Activated CD4-positive, CD25-positive, alpha-beta regulatory T cell treated with anti-CD3 and anti-CD28 coated beads, Interleukin-2, amount 50 U/mL, for 72 hours (primary cell): ENCODE data around the gene DOCK2.

Source experiments
- DNase-seq: peaks from one replicate; pipeline ENCODE4 v3.0.0; 2021

DOCK2 gene

GRCh38 chr5:170006021-170006420 is 368.9 kb downstream of the DOCK2 start:
- no peak for DNase-seq

GRCh38 chr5:170008376-170008775 is 371.3 kb downstream of the DOCK2 start:
- no peak for DNase-seq

GRCh38 chr5:170010595-170010994 is 373.5 kb downstream of the DOCK2 start:
- no peak for DNase-seq

DNA sequence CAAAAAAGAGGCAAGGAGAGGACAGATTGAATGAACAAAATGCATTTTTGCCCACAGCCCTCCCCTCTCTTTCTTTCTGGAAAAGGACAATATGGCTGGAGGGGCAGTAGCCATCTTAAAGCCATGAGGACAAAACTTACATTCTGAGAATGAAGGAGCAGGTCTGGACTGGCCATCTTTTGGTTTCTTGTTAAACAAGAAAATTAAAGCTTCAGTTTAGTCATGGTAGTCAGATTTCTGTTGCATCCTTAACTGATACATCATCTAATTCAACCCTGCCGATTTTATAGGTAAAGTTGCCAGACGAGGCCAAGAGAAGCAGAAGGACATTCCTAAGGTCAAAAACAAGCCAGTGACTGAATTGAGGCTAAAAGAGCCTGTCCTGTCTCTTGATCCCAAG is 374.7 kb downstream of the DOCK2 start:
- DNase-seq: no peak

GRCh38 chr5:170012622-170013021 is 375.5 kb downstream of the DOCK2 start:
- no peak for DNase-seq

GRCh38 chr5:170020423-170020822 is 383.3 kb downstream of the DOCK2 start:
- no peak for DNase-seq

DNA sequence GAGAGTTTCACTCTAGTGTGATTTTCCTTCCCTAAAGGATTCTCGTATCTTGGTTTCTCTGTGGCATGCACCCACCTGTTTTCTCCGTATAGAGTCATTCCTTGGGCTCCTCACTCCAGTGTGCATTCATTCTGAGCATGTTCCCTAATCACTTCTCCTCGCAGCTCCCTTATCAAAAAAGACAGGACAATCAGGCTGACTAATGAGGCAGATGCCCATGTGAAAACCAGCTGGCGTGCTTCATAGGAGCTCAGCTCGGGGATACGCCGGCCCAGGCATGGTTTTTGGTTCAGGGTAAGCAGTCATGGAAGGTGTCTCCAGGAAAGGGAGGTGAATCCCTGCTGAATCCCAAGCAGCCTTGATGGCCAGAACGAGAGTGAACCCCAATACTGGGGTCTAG is 384.4 kb downstream of the DOCK2 start:
- DNase-seq: no peak

- DNase-seq: no peak
Observed at GRCh38 chr5:170025853-170026252, 388.8 kb downstream of the DOCK2 start.

- no peak for DNase-seq
Observed at GRCh38 chr5:170028124-170028523, 391.0 kb downstream of the DOCK2 start.

GRCh38 chr5:170034231-170034630 is 397.2 kb downstream of the DOCK2 start:
- DNase-seq: no peak

GRCh38 chr5:170038241-170038640 is 401.2 kb downstream of the DOCK2 start:
- DNase-seq: no peak

DNA sequence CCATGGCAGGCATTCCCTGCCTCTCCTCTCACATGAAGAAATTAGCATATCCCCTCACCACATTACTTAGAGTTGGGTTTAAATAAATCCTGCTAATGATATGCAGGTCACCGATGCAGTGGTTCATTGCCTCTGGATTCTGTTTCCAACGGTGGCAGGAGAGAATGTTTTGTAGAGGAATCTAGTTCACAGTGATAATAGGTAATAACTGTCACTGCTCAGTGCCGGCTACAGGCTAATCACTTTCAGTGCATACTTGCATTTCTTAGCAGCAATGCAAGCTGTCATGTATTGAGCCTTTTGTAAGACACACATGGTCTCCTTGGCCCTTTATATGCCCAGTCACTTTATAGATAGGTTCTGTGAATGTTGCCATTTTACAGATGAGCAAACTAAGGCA is 402.8 kb downstream of the DOCK2 start:
- no peak for DNase-seq

DNA sequence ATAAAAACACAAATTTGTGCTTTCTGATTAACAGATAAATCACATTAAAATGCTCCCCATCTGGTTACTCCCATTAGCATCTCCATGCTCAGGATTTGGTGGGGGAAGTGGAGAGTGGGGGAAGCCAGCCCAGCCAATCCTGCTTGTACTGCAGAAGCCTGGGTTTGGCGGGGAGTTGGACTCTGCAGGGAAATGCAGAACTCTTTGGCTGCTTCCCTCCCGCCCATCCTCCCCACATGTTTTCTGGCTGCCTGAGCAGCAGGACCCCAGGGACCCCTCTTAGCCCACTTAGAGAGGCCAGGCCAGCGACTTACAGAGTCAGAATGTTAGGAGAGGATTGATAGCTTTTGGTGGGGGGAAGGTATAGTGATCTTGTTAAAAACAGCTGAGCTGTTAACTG is 409.2 kb downstream of the DOCK2 start:
- DNase-seq: no peak

DNA sequence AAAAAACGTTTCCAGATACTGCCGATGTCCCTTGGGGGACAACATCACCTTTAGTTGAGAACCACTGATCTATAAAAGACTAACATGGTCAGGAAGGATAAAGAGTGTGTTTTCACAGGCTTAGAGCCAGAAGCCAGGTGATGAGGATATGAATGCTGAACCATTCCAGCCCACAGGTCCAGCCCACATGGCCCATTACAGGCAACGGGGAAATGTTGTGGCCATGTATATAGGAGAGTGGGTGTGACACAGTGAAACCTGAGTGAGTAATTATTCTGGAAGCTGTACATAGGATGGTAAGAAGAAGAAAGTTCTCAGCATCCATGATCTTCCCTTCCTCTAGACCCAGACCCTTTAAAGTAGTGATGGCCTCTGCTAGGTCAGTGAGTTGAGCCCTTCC is 412.6 kb downstream of the DOCK2 start:
- DNase-seq: no peak

DNA sequence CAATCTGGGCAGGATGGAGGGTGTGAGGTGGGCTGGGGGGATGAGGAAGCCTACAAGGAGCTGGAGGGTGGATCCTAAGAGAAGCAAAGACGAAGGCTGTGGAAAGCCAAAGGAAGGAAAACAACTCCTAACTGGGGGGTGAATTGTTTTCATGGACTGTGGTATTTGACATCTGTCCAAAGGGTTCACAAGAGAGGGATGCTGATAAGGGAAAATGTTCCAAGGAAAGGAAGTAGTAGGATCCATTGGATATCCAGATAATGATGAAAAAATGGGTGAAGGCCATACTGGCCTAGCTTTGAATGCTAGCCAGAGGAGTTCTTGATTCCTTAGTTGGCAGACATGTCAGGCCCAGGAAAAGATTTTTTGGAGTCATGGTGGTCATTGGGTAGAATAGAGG is 416.8 kb downstream of the DOCK2 start:
- DNase-seq: no peak

DNA sequence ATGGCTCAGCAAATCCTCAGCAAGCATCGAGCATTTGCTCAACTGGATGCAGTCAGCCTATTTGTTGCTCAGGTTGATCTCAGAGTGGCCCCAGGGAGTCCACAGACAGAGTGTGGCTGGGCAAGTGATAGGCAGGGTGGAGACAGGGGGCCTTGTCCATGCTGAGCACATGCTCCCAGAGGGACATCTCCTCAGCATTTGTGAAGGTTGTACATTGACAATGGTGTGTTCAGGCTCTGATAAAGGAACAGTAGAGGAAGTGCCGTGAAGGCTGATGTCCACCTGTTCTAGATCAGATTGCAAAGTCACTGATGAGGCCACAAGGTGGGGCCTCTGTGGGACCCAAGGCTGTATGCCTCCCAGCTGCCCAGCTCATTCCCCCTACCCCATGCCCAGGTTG is 418.5 kb downstream of the DOCK2 start:
- DNase-seq: no peak

GRCh38 chr5:170056561-170057267 is 419.6 kb downstream of the DOCK2 start:
- no peak for DNase-seq

DNA sequence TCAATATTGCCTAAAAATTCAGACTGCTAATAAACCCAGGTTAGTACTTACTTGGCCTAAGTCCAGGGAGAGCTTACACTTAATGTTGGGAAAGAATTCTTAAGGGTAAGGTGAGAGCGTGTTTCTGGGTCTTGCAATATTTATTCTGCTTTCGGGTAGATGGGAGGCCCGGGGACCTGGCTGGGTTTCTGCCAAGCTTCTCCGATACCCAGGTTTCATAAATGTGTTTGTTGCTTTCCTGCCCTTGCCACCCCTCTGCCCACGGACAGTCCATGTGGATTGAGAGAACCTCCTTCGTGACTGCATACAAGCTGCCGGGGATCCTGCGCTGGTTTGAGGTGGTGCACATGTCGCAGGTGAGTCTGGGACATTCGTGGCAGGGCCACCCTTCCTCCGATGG is 420.2 kb downstream of the DOCK2 start:
- no peak for DNase-seq

DNA sequence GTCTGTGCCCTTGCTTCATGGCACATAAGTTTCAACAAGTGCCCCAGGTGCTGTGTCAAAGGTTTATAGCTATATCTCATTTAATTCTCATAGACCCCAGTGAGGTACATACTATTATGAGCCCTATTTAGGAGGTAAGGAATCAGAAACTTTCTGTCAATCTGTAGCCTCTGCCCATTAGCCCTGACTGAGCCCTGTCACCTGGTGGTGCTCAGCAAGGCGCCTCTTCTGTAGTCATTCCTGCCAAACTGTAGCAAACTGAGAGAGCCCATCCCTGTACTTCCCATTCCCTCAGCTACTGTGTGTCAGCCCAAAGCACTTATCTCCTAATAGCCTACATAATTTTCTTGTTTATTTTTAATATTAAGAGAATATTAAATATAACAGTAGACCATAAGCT is 422.1 kb downstream of the DOCK2 start:
- no peak for DNase-seq

GRCh38 chr5:170067152-170067551 is 430.1 kb downstream of the DOCK2 start:
- no peak for DNase-seq

- DNase-seq: no peak
Observed at GRCh38 chr5:170067574-170068170, 430.6 kb downstream of the DOCK2 start.

- DNase-seq: no peak
Observed at GRCh38 chr5:170069512-170069911, 432.4 kb downstream of the DOCK2 start.

- peak; percentile 41 for DNase-seq
Observed at GRCh38 chr5:170070556-170071412, 433.7 kb downstream of the DOCK2 start.

- DNase-seq: no peak
Observed at GRCh38 chr5:170071748-170072147, 434.7 kb downstream of the DOCK2 start.
